HEK293 (cell line): ENCODE results near the gene BCL6.

Experiments used
- GLIS2 ChIP-seq: fragments of 450-650 bp; formaldehyde crosslinking; IDR thresholded peaks from 2 replicates; pipeline ENCODE4 v1.5.1; 2016; ENCODE audit warnings: missing biosample characterization, missing genetic modification characterization
- IKZF3 ChIP-seq: fragments of 450-650 bp; IDR thresholded peaks from 2 replicates; pipeline ENCODE4 v1.5.0; 2018; ENCODE audit warnings: missing biosample characterization, mild to moderate bottlenecking, missing genetic modification characterization, moderate library complexity
- PRDM1 ChIP-seq: fragments of 450-650 bp; formaldehyde crosslinking; IDR thresholded peaks from 2 replicates; pipeline ENCODE4; 2016; ENCODE audit warnings: missing biosample characterization, missing genetic modification characterization
- PRDM2 ChIP-seq: fragments of 450-650 bp; formaldehyde crosslinking; IDR thresholded peaks from 2 replicates; pipeline ENCODE4 v1.5.1; 2016; ENCODE audit warnings: missing biosample characterization, missing genetic modification characterization, borderline replicate concordance
- PRDM4 ChIP-seq: fragments of 450-650 bp; formaldehyde crosslinking; IDR thresholded peaks from 2 replicates; pipeline ENCODE4 v1.5.1; 2017; ENCODE audit warnings: missing biosample characterization, missing genetic modification characterization
- ZBTB10 ChIP-seq: fragments of 450-650 bp; formaldehyde crosslinking; IDR thresholded peaks from 2 replicates; pipeline ENCODE4 v1.5.1; 2016; ENCODE audit warnings: missing biosample characterization, missing genetic modification characterization
- ZBTB17 ChIP-seq: fragments of 450-650 bp; formaldehyde crosslinking; IDR thresholded peaks from 2 replicates; pipeline ENCODE4 v1.5.1; 2016; ENCODE audit warnings: missing biosample characterization, missing genetic modification characterization
- ZFHX2 ChIP-seq: fragments of 450-650 bp; formaldehyde crosslinking; conservative IDR thresholded peaks from 2 replicates; pipeline ENCODE4 v1.5.1; 2016; ENCODE audit warnings: missing biosample characterization, missing genetic modification characterization
- ZNF132 ChIP-seq: fragments of 450-650 bp; formaldehyde crosslinking; IDR thresholded peaks from 2 replicates; pipeline ENCODE4 v1.5.1; 2017; ENCODE audit warnings: missing biosample characterization, missing genetic modification characterization, borderline replicate concordance
- ZNF366 ChIP-seq: fragments of 450-650 bp; formaldehyde crosslinking; conservative IDR thresholded peaks from 2 replicates; pipeline ENCODE4 v1.5.1; 2016; ENCODE audit warnings: missing biosample characterization, missing genetic modification characterization
- ZNF426 ChIP-seq: fragments of 450-650 bp; formaldehyde crosslinking; IDR thresholded peaks from 2 replicates; pipeline ENCODE4 v1.5.1; 2017; ENCODE audit warnings: missing biosample characterization, missing genetic modification characterization, mild to moderate bottlenecking, inconsistent platforms, moderate library complexity
- ZNF449 ChIP-seq: fragments of 450-650 bp; formaldehyde crosslinking; IDR thresholded peaks from 2 replicates; pipeline ENCODE4 v1.5.1; 2017; ENCODE audit warnings: missing biosample characterization, mild to moderate bottlenecking, missing genetic modification characterization, moderate library complexity
- ZNF48 ChIP-seq: fragments of 450-650 bp; formaldehyde crosslinking; IDR thresholded peaks from 2 replicates; pipeline ENCODE4 v1.5.1; 2016; ENCODE audit warnings: missing biosample characterization, missing genetic modification characterization
- ZNF785 ChIP-seq: fragments of 450-650 bp; formaldehyde crosslinking; IDR thresholded peaks from 2 replicates; pipeline ENCODE4 v1.5.1; 2016; ENCODE audit warnings: missing biosample characterization, missing genetic modification characterization
- ZSCAN18 ChIP-seq: fragments of 450-650 bp; formaldehyde crosslinking; IDR thresholded peaks from 2 replicates; pipeline ENCODE4 v1.5.1; 2016; ENCODE audit warnings: missing biosample characterization, missing genetic modification characterization

The BCL6 gene

GRCh38 chr3:187744169-187745151 lies 808 bp downstream of the BCL6 start (continued):
- TF ChIP-seq ZNF449 (tag by site-specific recombination) (no peak), ZNF132 (tag by site-specific recombination) (no peak), IKZF3 (peak; percentile 30; the same call in 1 of the 2 replicates), PRDM2 (tag by site-specific recombination) (no peak), ZFHX2 (tag by site-specific recombination) (no peak), ZBTB10 (tag by site-specific recombination) (peak; percentile 41; the same call in 1 of the 2 replicates), ZBTB17 (tag by site-specific recombination) (peak; percentile 67), ZSCAN18 (no peak), PRDM4 (tag by site-specific recombination) (no peak), PRDM1 (peak; percentile 93), GLIS2 (tag by site-specific recombination) (peak; percentile 90), ZNF426 (tag by site-specific recombination) (no peak), ZNF366 (tag by site-specific recombination) (peak; percentile 84), ZNF785 (tag by site-specific recombination) (no peak), ZNF48 (tag by site-specific recombination) (no peak)
